ENCODE data around the gene NCAPH2. TPM values are rescaled to one million over a fixed set of nuclear protein-coding genes. Genes with fewer than 3 reads are reported as not detected.

The NCAPH2 gene
- total and polyA plus RNA-seq, 9 of the 15 experiments (the other 6 are each of a cell fraction or from before 2014, with no cell fraction given) = 3.6 to 88.6 (median 32.4) TPM

- TF ChIP-seq JUNB (CRISPR knock-in tag; conservative IDR thresholded peaks at IDR 0.05) (no peak), GTF2B (IDR thresholded peaks at IDR 0.05; ENCODE audit: extremely low read depth, insufficient read length) (no peak), ZNF511 (CRISPR knock-in tag; IDR thresholded peaks at IDR 0.05) (no peak), MGA (IDR thresholded peaks at IDR 0.05) (no peak)
These were observed 64.9 kb downstream of the NCAPH2 start (continued) for GRCh38 chr22:50572965-50573364.
